ENCODE measurements around the gene NKD1. TPM values are rescaled to one million over a fixed set of nuclear protein-coding genes. Genes with fewer than 3 reads are reported as not detected.

Gene NKD1
- polyA plus RNA-seq, 1 experiment = 0.11 TPM

DNA sequence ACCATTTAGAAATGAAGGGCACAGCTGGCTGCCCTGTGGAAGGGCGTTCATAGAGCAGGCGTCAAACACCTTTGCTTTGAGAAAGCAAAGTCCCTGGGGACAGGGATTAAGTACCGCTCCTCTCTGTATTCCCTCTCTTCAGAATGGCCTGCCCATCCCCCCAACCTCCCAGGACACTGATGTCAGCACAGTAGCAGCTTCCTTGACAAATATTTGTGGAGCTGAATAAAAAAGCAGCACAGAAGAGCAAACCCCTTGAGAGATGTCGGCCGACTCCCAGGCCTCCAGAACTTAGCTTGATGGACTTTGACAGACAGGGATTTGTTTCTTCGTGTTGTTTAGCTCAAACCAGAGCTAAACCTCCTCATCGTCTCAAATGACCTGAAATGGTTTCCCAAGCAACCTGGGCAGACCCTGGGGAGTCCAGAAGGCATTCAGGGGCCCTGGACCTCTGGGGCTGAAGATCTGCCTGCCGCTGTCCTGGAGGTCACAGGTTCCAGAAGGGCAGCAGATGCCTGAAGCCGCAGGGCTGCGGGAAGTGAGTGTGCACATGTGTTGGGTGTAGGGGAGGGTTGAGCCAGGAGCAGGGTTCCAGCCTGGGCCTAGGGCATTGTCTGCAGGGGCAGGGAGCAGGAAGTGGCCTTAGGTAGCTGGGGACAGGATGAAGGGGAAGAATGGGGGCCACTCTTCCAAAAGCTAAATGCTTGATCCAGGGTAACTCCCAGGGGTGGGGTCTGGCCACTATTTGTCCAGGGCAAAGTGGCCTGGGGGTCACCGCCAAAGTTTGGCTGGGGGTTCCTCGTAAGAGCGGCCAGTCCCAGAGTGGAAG is 42.3 kb upstream of the NKD1 start:
- TF ChIP-seq CTCF (IDR thresholded peaks at IDR 0.05; ENCODE audit: insufficient read depth, low read depth, low read length) = no peak
- ChIA-PET CTCF (interaction anchor here (0.8 to 1.0 kb wide), 3 partner anchors 9 to 22 kb away, joined by 3 to 4 read pairs (median 3); no protein-coding TSS in a partner anchor), POLR2A (no interaction called here)
- H3K27me3 ChIP-seq (ENCODE audit: control insufficient read depth, insufficient read depth, low read length) = no peaks in the 10 kb centered on the region; the same call in 1 of the 2 replicates
- no peak for DNase-seq (ENCODE audit: low read depth)
- no peaks in the 10 kb centered on the region for H3K36me3 ChIP-seq (ENCODE audit: control insufficient read depth, insufficient read depth, low read length)
- H3K4me3 ChIP-seq (ENCODE audit: low read depth, low read length) = no peak overlapping the region

DNA sequence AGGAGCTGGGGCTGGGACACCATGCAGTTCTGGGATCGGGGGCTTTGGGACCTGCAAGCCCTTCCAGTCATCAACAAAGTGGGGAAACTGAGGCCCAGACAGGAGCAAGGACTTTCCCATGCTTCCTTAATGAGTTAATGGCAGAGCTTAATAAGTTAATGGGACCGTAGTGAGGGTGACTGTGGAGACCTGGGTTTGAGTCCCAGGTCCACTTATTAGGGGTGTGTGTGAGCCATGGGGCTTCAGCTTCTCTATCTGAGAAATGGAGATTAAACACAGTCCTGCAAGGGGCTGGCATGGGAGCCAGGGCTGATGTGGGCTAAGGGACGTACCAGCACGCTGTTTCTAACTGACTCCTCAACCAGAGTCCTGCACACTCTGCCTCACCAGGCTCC is 41.7 kb upstream of the NKD1 start:
- ChIA-PET POLR2A (no interaction called here), CTCF (interaction anchor here (0.8 kb wide), 1 partner anchor 9 kb away, joined by 4 read pairs; no protein-coding TSS in a partner anchor)
- H3K4me3 ChIP-seq (ENCODE audit: low read depth, low read length) = no peak overlapping the region
- no peak for TF ChIP-seq CTCF (IDR thresholded peaks at IDR 0.05; ENCODE audit: insufficient read depth, low read depth, low read length)
- H3K36me3 ChIP-seq (ENCODE audit: control insufficient read depth, insufficient read depth, low read length) = no peaks in the 10 kb centered on the region
- no peak for DNase-seq (ENCODE audit: low read depth)
- no peaks in the 10 kb centered on the region; the same call in 1 of the 2 replicates for H3K27me3 ChIP-seq (ENCODE audit: control insufficient read depth, insufficient read depth, low read length)

GRCh38 chr16:50507397-50507796 is 40.8 kb upstream of the NKD1 start:
- no peak overlapping the region for H3K4me3 ChIP-seq (ENCODE audit: low read depth, low read length)
- no peaks in the 10 kb centered on the region; the same call in 1 of the 2 replicates for H3K27me3 ChIP-seq (ENCODE audit: control insufficient read depth, insufficient read depth, low read length)
- ChIA-PET POLR2A (no interaction called here), CTCF (no interaction called here)
- no peak for DNase-seq (ENCODE audit: low read depth)
- no peak for TF ChIP-seq CTCF (IDR thresholded peaks at IDR 0.05; ENCODE audit: insufficient read depth, low read depth, low read length)
- no peaks in the 10 kb centered on the region for H3K36me3 ChIP-seq (ENCODE audit: control insufficient read depth, insufficient read depth, low read length)

DNA sequence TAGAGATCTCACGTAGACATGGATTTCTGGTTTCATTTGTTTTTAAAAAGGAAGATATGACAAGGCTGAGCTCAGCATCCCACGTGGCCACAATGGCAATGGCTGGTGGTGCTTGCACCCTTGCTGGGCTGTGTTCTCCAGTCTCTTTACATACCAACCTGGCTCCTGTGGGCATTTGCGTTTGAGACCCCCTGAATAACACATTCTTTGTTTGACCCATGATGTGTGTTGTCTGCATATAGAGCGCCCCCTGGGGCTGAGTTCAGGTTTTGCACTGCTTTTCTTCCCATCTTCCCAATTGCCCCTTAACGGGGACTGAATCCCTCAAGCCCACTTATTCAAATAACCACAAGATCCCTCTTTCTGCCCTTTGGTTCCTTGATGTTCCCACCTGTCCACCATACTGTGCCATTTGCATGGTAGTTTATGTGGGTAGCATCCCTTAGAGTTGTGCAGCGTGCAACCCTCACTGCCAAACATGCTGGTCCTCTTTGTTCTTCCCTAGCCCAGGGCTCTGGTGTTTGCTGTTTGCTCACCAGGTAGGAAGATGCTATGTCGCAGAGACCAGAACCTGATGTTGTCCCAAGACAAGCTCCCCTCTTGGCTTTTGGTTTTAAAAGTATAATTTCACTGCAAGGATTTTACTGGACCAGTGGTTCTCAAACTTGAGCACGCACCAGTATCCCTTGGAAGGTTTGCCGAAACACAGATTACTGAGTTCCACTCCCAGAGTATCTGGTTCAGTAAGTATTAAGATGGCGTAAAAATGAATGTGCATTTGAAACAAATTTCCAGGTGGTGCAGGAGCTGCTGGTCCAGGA is 38.5 kb upstream of the NKD1 start:
- H3K27me3 ChIP-seq (ENCODE audit: control insufficient read depth, insufficient read depth, low read length) = no peaks in the 10 kb centered on the region; the same call in 1 of the 2 replicates
- H3K4me3 ChIP-seq (ENCODE audit: low read depth, low read length) = no peak overlapping the region
- peak; percentile 72 for TF ChIP-seq CTCF (IDR thresholded peaks at IDR 0.05; ENCODE audit: insufficient read depth, low read depth, low read length)
- H3K36me3 ChIP-seq (ENCODE audit: control insufficient read depth, insufficient read depth, low read length) = no peaks in the 10 kb centered on the region
- ChIA-PET CTCF (interaction anchor here (0.7 to 2.2 kb wide), 9 partner anchors 8 to 155 kb away, joined by 3 to 7 read pairs (median 4); no protein-coding TSS in a partner anchor), POLR2A (no interaction called here)
- no peak for DNase-seq (ENCODE audit: low read depth)

DNA sequence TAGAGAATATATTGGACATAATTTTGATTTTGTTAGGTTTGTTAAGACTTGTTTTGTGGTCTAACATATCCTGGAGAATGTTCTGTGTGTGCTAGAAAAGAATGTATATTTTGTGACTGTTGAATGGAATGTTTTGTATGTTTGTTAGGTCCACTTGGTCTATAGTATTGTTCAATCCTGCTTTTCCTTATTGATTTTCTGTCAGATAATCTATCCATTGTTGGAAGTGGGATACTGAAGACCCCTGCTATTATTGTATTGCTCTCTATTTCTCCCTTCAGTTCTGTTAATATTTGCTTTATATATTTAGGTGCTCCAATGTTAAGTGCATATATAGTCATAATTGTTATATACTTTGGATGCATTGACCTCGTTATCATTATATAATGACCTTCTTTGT is 33.0 kb upstream of the NKD1 start:
- CTCF ChIA-PET = no interaction called here
- no peak for TF ChIP-seq CTCF (IDR thresholded peaks at IDR 0.05; ENCODE audit: insufficient read depth, low read depth, low read length)
- H3K36me3 ChIP-seq (ENCODE audit: control insufficient read depth, insufficient read depth, low read length) = no peaks in the 10 kb centered on the region
- POLR2A ChIA-PET = no interaction called here
- no peak for DNase-seq (ENCODE audit: low read depth)
- H3K4me3 ChIP-seq (ENCODE audit: low read depth, low read length) = no peak overlapping the region
- H3K27me3 ChIP-seq (ENCODE audit: control insufficient read depth, insufficient read depth, low read length) = no peaks in the 10 kb centered on the region; the same call in 1 of the 2 replicates

All from BJ (cell line).